ENCODE results near the gene TMEM92.
A peak's percentile ranks its signal among the peaks of the same experiment; 100 is the strongest.
"Not testable (repeated sequence)": the region's sequence is repeated elsewhere in the genome, so short reads cannot be mapped to it uniquely, and the experiment has no call there.

The TMEM92 gene

DNA sequence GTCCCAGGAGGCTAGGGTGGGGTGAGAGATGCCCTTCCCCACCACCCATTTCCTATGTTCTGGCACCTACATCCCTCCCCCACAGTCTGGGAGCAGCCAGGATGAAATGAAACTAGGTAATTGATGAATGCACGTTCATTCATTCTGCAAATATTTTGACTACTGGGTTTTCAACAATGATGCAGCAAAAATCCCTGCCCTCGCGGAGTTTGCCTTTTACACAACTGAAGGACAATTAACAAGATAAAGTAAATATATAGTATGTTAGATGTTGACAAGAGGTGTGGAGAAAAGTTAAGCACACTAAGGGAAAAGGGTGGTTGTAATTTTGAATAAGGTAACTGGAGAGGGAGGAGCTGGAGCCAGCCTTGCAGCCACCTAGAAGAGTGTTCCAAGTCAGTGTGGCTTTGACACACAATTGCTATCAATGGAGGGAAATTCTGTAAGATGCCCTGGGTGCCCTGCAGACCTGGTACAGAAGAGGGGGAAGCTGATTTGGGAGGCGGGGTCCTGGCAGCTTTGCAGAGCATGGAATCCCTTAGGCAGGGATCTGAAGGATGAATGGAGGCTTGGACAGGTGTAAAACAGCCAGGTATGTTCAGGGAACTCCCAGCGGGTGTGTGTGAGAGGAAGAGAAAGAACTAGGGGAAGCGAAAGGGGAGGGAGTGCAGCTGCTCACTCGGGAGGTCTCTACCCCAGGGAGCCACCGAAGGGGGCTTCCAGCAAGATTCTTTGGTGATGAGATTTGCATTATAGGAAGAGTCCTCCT, 2.5 kb downstream of the TMEM92 start:
- no peak for DNase-seq (ENCODE audit: low read depth)

DNA sequence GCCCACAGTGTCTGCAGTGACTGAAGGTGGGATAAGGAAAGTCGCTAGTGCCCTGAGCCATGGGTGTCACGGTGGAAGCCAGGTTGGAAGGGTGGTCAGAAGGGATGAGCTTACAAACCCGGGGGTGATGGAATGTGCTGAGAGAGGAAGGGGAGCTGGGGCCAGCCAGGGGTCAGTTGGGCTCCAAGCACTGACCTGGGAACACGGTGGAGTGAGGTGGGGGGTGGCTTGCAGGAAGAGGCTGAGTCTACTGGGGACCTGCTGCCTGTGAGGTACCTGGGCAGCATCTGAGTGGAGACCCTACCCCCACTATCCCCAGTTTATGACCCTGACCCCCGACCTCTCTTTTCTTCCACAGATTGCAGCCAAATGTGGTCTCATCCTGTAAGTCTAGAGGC, 3.1 kb downstream of the TMEM92 start:
- no peak for DNase-seq (ENCODE audit: low read depth)

DNA sequence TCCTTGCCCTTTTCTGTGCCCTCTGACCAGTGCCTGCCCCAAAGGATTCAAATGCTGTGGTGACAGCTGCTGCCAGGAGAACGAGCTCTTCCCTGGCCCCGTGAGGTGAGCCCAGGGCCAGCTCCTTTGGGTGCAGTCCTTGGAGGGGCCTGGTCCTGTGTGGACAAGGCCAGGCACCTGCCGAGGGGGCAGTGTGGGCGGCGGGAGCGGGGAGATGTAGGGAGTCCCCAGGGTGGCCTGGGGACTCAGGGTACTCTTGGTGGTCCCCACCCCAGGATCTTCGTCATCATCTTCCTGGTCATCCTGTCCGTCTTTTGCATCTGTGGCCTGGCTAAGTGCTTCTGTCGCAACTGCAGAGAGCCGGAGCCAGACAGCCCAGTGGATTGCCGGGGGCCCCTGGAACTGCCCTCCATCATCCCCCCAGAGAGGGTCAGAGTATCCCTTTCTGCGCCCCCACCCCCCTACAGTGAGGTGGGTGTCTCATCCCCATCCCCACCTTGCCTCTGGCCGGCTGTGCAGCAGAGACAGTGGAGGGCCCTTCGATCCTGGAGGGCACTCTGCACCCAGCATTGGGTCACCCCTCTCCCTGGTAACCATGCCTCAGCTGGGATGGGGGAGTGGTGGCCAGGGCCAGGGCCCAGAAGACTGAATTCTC, 4.4 kb downstream of the TMEM92 start:
- no peak for DNase-seq (ENCODE audit: low read depth)

DNA sequence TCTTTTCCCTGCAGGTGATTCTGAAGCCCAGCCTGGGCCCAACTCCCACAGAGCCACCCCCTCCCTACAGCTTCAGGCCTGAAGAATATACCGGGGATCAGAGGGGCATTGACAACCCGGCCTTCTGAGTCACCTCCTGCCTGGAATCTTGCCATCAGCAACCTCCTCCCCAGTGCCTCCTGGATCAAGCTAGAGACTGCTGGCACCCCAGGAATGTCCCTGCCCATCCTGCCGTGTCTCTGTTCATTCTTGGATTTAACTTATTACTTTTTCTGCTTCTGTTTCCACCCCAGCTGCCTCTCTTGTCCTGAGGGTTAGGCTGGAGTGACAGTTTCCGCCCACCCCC, 4.9 kb downstream of the TMEM92 start:
- DNase-seq (ENCODE audit: low read depth) = no peak

DNA sequence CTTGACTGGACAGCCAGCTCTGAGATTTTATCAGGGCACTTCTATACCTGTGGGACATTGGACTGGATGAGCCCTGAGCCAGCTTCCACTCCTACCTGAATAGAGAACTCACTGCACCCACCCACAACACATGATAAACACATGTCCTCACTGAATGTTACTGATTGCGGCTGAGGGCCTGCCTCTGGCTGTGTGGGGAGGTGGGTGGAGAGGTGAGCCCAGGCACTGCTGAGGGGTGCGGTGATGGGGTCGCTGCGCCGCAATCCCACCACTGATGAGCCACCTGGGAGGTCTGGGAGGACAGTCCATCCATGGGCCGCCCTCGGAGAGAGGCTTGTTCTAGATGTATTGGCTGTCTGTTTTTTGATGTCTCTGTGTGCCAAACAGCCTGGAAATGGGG, 5.4 kb downstream of the TMEM92 start:
- DNase-seq (ENCODE audit: low read depth) = no peak

DNA sequence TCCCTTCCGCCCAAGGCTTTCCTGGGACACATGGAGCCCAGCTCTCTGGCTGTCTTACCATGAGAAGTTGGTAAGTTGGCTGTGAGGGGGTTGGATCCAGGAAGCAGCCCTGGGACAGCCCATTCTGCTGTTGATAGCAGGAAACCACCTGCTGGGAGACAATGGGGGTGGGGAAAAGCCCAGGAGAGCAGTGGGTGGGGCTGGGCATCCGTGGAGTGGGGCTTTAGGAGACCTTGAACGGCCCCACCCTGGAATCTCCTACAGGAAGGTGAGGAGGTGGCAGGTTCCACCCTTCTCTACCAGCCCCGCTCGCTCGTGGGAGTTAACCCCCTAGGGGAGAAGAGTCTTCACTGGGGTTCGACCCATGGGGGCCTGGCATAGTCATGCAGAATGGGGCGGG, 5.8 kb downstream of the TMEM92 start:
- no peak for DNase-seq (ENCODE audit: low read depth)

DNA sequence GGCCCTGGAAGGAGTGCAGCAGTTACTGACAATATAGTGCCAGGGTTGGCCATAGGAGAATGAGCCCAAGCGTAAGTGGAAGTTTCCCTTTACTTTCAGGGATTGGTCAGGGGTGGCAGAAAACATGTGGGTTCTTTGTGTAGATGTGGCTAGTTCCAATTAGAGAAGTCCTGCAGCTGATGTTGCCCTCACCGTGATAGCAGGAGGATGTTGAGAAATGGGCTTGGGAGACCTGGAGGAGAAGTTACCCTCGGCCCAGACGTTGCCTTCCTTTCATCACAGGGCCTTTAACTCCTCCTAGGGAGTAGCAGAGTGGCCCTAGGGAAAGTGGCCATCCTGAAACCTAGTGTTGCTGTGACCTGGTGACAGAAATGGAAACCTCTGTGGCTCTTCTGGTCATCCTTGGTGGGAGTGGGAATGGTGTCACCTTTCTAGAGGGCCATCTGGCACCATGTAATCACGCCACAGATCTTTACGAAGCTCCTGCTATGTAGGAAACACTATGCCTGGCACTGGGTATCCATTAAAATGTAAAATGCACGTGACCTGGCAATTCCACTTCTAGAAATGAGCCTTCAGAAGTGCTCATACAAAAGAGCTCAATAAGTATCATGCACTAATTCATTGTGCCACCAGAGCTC, 6.7 kb downstream of the TMEM92 start:
- DNase-seq (ENCODE audit: low read depth) = no peak

DNA sequence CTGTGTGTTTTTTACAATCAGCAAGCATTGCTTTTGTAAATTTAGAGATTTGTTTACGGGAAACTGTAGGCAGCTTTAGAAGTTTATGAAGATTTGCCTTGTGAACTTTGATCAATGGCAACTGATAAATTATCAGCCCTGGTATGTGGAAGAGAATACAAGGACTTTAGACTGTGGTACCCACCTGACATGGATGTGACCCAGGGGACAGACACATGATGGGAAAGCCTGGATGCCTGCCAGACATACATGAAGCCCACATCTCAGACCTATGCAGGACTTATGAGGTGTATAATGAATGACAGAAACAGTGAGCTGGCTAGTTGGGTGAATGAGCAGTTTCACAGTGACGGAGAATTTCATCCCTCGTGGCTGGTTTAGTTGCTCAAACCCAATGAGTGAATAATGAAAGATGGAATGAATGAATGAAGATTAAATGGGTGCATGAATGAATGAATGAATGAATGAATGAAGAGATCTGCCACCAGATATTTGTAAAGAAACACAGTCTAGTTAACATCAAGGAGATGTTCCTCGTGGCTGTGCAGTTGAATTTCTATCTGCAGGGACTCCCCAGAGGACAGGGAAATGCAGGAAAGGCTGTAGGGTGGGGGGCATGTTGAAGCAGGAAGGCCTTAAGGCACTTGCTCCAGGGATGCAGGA, 7.6 kb downstream of the TMEM92 start:
- DNase-seq (ENCODE audit: low read depth) = no peak

DNA sequence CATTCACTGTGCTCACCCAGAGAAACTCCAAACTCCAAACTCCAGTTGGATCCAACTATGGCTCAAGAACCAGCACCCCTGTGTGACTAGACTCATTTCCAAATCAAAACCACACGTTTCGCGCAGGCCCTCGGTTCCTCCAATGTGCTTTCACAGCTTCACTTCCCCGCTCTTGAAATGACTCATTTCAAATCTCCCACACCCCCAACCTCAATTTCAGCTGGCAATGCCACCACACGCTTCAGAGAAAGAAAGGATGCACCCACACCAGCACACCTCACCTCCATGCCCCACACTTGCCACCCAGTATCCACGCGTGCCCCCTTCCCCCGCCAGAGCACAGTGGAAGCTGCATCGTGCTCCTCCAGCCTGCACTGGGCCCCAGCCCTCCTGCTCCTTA, 9.0 kb downstream of the TMEM92 start:
- no peak for DNase-seq (ENCODE audit: low read depth)

DNA sequence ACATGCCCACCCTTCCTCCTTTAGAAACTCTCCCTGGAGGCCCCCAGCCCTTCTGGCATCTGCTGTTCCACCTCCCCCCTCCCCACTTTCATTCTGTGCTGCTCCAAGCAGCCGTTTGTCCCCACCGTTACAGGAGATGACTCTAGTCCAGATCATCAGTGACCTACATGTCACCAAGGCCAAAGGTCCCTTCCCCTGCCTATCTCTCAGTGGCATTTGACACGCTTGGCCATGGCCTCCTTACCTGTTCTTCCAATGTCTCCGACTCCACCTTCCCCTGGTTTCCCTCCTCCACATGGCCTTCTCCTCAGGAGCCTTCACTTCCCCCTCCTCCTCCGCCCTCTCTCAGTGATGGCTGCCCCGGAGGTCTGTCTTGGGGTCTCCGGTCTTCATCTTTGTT, 9.4 kb downstream of the TMEM92 start:
- DNase-seq (ENCODE audit: low read depth) = no peak

DNA sequence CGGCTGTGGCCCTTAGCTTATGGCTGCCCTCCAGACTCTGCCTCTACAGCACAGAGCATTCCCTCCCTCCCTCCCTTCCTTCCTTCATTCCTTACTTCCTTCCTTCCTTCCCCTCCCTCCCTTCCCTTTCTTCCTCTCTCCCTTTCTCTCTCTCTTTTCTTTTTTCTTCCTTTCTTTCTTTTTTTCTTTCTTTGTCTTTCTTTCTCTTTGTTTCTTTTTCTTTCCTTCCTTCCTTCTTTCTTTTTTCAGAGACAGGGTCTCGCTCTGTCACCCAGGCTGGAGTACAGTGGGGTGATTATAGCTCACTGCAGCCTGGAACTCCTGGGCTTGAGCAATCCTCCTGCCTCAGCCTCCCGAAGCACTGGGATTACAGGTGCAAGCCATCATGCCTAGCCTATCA, 11.7 kb downstream of the TMEM92 start:
- no peak for DNase-seq (ENCODE audit: low read depth)

DNA sequence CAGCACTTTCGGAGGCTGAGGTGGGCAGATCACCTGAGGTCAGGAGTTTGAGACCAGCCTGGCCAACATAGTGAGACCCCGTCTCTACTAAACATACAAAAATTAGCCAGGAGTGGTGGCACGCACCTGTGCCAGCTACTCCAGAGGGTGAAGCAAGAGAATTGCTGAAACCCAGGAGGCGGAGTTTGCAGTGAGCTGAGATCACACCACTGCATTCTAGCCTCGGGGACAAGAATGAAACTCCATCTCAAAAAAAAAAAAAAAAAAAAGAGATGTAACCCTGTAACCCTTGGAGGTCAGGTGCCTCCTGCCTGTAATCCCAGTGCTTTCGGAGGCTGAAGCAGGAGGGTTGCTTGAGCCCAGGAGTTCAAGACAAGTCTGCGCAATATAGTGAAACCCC, 13.0 kb downstream of the TMEM92 start:
- DNase-seq (ENCODE audit: low read depth) = not testable (repeated sequence)

DNA sequence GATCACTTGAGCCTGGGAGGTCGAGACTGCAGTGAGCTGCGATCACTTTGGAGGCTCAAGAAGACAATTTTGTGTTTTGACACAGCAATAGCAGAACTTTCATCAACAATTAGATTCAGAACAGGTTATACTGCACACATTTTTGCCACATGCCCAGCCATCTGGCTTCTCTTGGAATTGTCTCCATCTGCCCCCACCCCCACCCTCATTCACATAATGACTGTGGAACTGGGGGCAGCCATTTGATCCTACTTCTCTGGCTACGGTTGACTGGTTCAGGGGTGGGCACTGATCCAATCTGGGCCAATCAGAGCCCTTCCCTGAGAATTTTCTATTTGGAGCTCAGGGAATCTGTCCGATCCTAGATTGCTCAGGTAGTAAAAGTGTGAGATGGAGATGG, 14.0 kb downstream of the TMEM92 start:
- DNase-seq (ENCODE audit: low read depth) = no peak

DNA sequence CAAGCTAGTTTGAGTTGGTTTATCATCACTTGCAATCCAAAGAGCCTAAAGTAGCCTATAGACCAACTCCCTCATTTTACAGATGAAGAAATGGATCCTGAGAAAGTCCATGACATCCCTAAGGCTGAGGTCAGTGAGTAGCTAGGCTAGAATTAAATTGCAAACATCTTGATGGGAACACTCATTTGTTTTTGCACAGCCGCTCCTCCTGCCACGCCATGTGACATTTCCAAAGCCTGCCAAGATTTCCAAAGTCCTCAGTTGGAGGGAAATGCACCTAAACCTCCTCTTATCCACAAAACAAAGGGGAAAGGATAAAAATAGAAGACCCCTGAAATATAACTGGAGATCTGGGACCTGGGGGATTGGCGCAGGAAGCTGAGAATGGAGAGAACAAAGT, 15.0 kb downstream of the TMEM92 start:
- no peak for DNase-seq (ENCODE audit: low read depth)

DNA sequence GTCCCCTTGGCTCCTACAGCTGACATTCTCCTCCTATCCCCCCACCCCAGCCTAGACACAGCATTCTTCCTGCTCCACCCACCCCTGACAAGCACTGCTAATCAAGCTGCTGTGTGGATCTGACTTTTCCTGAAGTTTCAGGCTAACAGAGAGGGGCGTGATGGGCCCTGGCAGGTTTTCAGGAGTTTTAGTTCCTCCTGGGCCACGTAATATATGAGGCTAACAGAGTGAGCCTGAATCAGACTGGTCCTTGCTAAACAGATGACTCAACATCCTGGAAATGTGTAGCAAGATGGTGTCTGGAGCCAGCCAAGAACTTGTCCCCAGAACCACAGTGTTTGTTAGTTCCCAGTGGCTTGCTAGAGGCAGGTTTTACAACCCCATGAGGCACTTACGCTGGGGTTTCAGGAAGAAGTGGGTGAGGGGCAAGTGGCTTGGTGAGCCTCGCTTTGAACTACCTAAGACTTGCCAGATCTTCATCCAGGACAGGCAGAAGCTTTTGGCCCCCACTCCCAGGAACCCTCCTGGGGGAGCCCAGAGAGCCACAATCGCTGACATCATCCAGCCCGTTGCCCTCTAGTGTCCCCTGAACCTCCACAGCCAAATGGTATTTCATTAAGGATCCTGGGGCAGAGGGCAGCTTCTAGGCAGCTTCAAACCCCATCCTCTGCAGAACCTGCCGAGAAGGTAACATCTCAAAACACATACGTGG, 15.9 kb downstream of the TMEM92 start:
- DNase-seq (ENCODE audit: low read depth) = no peak

DNA sequence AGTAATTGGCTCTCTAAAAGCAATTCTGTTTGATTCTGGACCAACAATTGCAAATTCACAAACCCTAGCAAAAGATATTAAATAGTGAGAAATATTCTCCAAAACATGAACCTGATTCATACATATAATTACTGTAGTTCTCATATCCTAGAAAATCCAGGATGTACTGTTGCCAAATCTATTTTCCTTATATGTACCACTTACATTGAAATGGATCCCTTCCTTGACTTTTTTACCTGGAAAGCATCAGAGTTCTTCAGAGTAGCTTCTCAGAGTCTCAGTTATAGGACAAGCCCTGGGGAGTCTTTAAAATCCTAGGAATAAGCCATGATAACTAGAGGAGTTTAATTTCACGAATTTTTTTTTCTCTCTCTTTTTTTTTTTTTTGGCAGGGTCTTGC, 16.7 kb downstream of the TMEM92 start:
- DNase-seq (ENCODE audit: low read depth) = no peak

DNA sequence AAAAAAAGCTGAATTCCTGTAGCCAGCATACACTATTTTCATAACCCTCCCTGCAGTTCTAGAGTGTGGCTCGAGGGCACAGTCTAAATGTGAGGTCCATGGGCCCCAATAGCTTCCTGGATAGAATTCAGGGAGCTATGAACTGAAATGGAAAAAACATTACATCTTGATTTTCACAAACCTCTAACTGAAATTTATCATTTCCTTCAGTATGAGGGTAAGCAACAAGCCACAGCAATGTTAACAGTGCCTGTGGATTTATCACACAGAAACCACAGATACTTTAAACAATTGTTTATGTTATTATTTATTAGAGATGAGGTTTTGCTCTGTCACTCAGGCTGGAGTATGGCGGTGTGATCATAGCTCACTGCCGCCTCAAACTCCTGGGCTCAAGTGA, 18.2 kb downstream of the TMEM92 start:
- no peak for DNase-seq (ENCODE audit: low read depth)

DNA sequence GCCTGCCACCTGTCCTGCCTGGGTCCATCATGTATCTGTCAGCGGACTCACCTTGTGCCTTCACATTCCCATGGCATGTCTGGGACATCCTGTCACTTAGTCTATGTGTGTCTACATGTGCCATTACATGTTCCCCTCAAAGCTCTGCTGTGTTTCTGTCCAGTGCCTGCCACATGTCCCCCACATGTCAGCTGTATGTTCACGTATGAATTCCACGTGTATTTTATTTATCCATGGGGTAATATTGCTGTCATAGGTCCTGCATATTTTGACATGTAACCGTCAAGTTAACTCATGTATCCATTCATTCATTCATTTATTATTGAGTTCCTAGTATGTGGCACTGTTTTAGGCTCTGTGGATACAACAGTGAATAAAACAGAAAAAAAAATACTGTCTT, 20.8 kb downstream of the TMEM92 start:
- DNase-seq (ENCODE audit: low read depth) = no peak

DNA sequence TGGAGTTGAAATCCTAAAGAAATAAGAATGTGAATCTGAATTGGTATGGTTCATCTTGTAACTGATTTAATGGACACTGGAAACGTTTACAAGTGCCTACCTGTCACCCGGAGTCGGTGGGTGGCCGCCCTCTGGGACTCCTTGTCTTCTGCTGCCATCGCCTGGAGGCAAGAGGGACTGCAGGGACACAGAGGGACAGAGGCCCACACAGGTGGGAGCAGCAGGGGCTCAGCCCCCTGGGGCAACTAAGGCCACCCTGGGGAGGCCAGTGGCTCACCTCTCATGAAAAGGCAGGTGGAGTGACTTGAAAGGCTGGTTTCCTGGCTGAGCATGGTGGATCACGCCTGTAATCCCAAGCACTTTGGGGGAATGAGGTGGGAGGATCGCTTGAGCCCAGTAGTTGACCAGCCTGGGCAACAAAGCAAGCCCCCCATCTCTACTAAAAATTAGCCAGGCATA, 23.2 kb downstream of the TMEM92 start:
- DNase-seq (ENCODE audit: low read depth) = peak; percentile 54

DNA sequence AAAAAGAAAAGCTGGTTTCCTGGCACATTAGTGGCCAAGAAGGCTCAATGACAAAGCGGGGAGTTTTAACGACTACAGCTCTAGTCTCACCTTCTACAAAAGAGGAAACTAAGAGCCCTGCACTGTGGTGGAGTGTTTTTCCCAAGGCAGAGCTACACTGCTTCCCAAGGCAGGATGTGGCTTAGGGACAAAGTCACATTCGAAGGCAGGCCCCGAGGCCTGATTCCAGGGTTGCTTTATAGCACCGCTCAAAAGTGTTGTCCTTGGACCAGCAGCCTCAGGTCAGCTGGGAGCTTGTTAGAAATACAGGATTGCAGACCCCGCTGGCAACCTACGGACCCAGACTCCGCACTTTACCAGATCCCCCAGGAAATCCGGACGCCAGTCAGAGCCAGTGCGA, 23.8 kb downstream of the TMEM92 start:
- DNase-seq (ENCODE audit: low read depth) = no peak

DNA sequence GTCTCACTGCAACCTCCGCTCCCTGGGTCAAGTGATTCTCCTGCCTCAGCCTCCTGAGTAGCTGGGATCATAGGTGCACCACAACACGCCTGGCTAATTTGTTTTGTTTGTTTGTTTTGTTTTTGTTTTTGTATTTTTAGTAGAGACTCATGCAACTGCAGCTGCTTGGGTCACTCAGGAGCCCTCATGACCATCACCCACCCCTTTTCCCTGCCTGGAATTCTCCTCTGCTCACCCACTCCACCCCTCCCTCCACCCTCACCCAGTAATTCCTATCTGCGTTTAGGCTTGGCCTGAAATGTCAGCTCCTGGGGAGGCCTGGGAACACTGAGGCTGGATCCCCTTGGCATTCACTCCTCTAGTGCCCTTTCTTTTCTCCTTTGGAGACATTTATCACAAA, 25.5 kb downstream of the TMEM92 start:
- DNase-seq (ENCODE audit: low read depth) = no peak

DNA sequence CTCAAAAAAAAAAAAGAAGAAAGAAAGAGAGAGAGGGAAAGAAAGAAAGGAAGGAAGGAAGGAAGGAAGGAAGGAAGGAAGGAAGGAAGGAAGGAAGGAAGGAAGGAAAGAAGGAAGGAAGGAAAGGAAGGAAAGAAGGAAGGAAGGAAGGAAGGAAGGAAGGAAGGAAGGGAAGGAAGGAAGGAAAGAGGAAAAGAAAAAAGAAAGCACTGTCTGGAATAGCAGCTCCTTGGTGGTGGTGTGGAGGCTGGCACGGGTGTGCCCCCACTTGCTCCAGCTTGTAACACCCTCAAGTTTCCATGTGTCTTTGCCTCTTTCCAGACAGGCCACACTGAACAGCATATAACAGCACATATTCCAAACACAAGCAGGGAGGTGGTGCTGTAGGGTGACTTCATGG, 26.6 kb downstream of the TMEM92 start:
- DNase-seq (ENCODE audit: low read depth) = not testable (repeated sequence)

All from activated T-helper 1 cell treated with Interleukin-2 at 50 U/mL for 16 hours (primary cell).